HUDEP-2 (cell line): ENCODE data around the gene ENGASE.
"Not testable (repeated sequence)": the region's sequence is repeated elsewhere in the genome, so short reads cannot be mapped to it uniquely, and the experiment has no call there.

Source experiments
- DNase-seq, 76 experiments: peaks; one replicate each; lab custom pipeline; 2025; ENCODE audit not compliant: unreplicated experiment in 76 of 76; lab: John Stamatoyannopoulos, UW

ENGASE gene

GRCh38 chr17:79052131-79052530, 22.5 kb upstream of the ENGASE start:
- no peak for DNase-seq

DNA sequence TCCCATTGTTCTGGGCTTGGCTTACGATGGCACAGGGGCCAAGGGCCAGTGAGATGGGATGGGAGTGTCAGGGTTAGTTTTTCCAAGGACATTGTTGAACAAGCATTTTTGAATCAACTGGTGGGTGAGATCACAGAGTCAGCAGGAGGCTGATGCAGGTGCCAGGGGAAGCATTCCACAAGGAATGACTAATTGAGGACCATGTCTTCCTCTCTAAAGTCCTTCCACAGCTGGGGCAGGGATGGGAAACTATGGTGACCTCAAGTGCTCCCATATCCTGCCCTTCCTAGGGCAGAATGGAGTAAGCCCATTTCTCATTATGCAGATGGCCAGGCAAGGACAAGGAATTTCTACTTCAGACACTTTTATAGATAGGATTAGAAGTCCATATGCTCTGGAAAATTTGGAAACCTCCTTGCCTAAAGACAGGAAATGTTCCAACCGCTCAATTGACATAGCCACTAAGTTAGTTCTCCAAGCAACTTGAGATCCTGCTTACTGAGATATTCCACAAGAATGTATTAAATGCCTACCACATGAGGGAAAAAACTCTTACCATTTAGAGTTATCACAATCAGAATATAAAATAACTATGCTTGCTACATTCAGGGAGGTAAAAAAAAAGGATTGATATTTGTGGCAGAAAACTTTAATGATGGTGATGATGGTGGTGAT, 21.2 kb upstream of the ENGASE start:
- no peak for DNase-seq

DNA sequence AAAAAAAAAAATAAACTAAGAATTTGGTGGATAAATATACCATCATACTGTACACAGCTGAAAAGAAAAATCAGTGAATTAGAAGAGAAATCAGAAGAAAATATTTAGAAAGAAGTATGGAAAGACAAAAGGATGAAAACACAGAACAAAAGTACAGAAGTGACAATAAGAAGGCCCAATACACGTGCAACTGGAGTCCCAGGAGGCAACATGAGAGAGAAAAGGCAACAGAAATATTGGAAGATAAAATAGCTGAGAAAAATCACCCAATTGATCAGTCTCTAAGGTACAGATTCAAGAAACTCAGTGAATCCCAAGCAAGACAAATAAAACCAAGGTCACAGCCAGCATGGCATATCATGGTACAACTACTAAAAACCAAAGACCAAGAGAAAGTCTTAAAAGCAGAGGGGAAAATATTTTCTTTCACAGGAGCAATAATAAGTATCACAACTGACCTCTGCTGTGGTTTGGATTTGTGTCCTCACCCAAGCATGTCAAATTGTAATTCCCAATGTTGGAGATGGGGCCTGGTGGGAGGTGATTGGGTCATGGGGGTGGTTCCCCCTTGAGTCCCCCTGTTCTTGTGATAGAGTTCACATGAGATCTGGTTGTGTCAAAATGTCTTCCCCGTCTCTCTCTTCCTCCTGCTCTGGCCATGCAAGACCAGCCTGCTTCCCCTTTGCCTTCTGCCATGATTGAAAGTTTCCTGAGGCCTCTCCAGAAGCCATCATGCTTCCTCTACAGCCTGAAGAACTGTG, 20.2 kb upstream of the ENGASE start:
- no peak for DNase-seq

DNA sequence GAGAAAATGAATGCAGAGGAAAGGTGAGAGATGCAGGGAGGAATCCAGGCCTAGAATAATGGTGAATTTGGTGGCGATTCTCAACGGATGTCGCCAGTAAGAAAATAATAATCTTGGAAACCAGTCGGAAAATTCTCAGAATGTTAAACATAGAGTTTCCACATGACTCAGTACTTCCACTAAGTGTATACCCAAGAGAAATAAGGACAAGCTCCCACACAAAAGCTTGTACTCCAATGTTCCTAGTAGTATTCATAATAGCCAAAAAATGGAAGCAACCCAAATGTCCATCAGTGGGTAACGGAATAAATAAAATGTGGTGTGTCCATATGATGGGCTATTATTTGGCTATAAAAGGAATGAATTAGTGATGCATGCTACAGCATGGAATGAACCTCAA, 19.4 kb upstream of the ENGASE start:
- no peak for DNase-seq

DNA sequence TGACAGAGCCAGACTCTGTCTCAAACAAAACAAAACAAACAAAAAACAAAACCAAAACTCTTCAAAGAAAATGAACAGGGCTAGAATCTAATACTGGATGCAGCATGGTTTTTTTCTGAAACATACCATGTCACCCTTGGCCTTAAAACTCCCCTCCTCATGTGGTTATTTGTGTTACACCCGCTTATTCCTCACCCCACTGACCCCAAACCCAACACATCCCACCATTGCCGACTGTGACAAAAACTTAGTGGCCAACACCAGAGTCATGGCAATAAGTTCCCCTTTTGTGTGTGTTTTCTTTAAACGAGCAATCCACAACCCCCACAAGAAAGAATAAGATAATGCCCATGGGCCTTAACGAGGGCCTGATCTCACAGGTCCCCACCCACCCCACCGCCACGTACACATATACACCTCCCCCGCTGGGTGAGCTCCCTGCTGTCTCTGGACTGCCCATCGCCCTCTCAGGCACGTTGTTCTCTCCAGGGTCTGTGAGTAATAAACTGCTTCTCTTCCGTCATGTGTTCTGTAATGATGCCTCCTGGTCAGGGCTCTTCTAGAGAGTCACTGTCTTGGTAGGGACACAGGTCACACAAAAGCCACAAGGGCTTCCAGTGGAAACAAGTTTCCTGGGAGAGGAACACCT, 16.8 kb upstream of the ENGASE start:
- DNase-seq, result no peak

- no peak for DNase-seq
Measured at GRCh38 chr17:79062691-79063090, 11.9 kb upstream of the ENGASE start.

- DNase-seq, result no peak
Measured at GRCh38 chr17:79064026-79064425, 10.6 kb upstream of the ENGASE start.

GRCh38 chr17:79065105-79065670, 9.4 kb upstream of the ENGASE start:
- peak in 37 of 76 experiments; percentile 3 to 55 (median 20) for DNase-seq

DNA sequence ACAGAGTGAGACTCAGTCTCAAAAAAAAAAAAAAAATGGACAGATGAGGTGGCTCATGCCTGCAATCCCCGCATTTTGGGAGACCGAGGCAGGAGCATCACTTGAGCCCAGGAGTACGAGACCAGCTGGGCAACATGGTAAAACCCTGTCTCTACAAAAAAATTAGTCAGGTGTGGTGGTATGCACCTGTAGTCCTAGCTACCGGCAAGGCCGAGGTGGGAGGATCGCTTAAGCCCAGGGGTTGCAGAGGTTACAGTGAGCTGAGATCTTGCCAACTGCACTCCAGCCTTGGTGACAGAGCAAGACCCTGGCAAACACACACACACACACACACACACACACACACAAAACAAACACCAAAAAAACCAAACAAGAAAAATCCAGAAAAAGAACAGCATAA, 7.7 kb upstream of the ENGASE start:
- DNase-seq, result no peak

DNA sequence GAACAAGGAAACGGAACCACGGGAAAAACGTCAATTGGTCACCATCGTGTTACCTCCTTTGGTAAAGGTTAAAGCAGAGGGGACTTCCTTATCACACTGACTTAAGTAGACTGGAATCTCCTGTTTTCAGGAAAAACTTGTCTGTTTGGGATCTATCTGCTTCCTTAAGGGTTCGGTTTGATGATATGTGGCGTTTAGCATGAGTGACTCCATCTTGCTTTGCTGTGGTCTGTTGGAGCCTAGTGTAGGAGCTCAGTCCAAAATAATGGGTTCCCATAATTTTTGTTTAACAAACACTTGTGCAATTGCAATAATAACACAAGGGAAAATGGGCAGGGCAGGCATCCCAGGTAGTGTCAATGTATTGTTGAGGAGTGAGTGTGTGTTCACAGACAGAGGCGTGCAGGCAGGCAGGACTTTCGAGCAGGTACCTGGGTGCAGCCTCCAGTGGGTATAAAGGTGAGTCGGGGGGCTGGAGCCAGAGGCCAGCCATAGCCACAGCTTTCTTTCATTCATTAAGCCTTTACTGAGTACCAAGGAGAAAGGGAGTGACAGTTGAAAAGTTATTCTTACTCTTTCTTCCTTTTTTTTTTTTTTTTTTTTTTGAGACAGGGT, 4.3 kb upstream of the ENGASE start:
- DNase-seq, result no peak

DNA sequence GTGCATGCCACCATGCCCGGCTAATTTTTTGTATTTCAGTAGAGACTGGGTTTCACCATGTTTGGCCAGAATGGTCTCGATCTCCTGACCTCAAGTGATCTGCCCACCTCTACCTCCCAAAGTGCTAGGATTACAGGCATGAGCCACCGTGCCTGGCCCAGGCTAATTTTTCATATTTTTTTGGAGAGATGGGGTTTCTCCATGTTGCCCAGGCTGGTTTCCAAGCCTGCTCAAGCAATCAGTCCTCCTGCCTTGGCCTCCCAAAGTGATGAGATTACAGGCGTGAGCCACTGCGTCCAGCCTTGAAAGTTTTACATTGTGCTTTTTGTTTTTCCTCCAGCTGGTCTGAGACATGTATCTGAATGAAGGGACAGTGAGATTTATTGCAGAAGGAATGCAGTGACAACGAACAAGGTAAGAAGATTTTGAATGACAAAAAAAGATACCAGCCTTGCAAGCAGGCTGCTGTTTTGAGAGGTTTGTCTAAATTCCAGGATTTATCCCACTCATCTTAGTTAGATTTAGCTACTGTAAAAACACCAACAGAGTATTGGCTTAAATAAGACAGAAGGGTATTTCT, 3.4 kb upstream of the ENGASE start:
- no peak for DNase-seq

DNA sequence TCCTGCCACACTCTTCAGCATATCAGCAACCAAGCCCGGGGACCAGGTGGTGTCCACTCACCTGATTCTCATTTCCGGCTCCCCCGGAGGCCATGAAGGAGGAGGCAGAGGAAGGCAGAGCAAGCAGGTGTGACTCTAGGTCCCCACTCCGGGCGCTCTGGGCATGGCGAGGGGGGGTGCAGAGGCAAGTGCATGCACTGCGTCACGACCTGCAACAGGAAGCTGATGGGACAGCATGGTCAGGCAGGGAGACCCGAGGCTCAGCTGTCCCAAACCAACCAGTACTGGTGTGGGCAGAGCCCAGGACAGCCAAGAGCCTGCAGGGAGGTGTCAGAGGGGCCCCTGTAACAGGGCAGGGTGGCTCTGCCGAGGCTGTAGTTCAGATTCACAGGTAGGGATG, 2.1 kb upstream of the ENGASE start:
- DNase-seq, result no peak

DNA sequence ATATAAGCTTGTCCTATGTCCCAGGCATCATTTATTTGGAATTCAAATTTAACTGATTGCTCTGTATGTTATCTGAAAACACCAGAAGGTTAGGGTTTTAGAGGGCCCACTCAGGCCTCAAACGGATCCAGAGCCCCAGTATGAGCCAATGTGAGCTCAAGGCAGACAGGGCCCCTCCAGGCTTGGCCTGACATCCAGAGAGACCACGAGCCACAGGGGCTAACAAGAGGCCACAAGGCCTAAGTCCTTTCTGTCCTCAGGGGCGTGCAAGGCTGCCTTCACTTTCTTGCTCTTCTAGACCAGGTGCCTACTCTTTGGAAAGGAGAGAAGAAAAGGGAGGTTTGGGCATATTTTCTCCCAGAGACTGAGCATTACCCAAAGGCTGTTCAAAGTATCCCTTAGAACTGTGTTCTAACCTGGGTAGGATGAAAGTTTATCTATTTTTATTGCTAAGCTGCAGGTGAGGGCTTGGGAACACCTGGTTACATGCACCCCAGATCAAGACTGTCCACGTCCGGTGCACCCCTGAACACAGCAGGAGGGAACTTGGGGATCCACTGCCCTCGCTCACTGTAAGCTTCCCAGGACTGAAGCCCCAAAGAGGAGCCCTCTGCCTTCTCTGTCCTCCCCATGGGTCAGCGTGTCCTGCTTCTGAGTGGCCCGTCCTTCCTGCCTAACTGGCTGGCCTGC, 1.5 kb upstream of the ENGASE start:
- no peak for DNase-seq

DNA sequence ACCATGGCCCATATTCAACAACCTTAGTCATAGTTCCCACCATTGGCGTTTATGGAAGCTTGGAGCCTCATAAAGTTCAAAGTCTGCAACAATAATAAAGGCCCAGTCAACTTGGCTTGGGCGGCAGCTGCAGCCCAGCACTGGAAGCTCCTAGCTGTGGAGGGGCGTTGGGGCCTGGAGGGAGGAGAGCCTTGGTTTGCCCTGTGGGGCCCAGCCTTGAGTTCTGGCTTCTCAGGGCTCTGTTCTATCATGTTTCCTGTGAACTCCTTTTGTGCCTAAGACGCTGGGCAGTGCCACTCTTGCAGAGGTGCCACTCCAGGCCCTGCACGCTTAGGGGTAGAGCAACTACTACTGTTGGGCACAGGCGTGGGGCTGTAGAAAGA, 927 bp upstream of the ENGASE start:
- DNase-seq, result no peak

GRCh38 chr17:79074121-79074648, 439 bp upstream of the ENGASE start:
- not testable (repeated sequence) for DNase-seq

DNA sequence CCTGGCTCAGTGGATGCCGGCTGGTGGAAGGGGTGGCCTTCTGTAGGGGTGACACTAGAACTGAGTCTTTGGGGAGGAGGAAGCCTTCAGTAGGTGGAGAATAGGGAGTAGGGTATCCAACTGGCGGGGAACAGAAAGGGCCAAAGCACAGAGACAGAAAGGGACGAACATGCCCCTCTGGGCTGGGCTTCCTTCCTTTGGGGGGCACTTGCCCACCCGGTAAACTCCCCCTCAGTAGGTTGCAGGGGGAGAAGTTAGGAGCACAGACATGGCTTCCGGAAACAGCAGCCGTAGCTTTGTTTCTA, 774 bp downstream of the ENGASE start:
- DNase-seq, result peak in 1 of 76 experiments; percentile 7

- DNase-seq, result no peak
Measured at GRCh38 chr17:79075861-79076406, 1.3 kb downstream of the ENGASE start.

GRCh38 chr17:79077587-79077986, 3.0 kb downstream of the ENGASE start:
- no peak for DNase-seq

DNA sequence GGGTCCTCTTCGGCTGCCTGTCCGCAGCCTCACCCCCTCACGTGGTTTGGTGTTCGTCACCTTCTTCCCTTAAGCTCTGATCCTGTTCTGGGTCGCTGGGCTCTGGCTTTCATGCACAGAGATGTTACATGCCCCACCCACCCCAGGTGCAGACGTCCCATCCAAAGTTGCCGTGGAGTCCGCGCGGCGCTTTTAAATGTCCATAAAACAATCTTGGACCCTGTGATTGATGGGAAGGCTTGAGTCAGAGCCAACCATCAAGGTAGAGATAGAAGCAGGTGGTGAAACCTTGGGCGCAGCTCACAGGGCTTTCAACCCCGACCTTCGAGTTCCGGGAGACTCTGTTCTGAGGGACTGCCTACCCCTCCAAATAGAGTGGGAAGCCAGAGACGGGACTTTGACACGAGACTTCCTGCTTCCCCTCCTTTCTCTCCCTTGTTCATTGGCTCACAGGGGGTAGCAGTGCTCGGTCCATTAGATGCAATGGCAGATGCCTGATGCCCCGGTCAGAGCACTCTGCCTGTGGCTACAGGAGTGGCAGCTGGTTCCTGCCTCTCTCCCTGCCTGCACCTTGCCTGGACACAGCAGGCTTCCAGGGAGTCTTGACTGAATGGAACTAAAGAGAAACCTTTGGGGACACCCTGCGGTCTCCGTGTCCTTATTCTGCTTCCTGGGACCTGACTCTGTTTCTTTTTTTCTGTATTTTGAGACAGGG, 4.0 kb downstream of the ENGASE start:
- DNase-seq, result no peak
